A673 (cell line): ENCODE results near the gene YIPF3. TPM values are rescaled to one million over a fixed set of nuclear protein-coding genes. Genes with fewer than 3 reads are reported as not detected.

Experiments used
- BruUV-seq: library from RNA; stranded (reverse); fragments of 400-500 nt; replicated peaks from 2 replicates; lab custom pipeline; 2021; lab: Mats Ljungman, UMichigan
- CTCF ChIA-PET: fragments of 300-600 bp; sonication (Branson Sonifier 250); formaldehyde crosslinking; loops from one replicate; lab custom pipeline; 2022; ENCODE audit warnings: antibody characterized with exemption; lab: Charles Lee
- POLR2A ChIA-PET: fragments of 300-600 bp; sonication (Branson Sonifier 250); formaldehyde crosslinking; loops from one replicate; lab custom pipeline; 2022; ENCODE audit warnings: antibody characterized with exemption; ENCODE audit not compliant: low non-redundant PET; lab: Charles Lee
- DNase-seq: peaks from one replicate; pipeline ENCODE4 v3.0.0-alpha.2; 2015; ENCODE audit warnings: low spot score
- H3K27ac ChIP-seq: fragments of 200-600 bp; sonication (generic); 2 replicates; pipeline ENCODE4 v1.5.1; 2016; ENCODE audit warnings: mixed run types, low read depth, mild to moderate bottlenecking, mixed read lengths, antibody characterized with exemption, low read length; ENCODE audit not compliant: poor library complexity, severe bottlenecking
- H3K27me3 ChIP-seq: fragments of 200-600 bp; sonication (generic); replicated peaks from 2 replicates; pipeline ENCODE4 v1.6.1; 2017; ENCODE audit warnings: mixed run types, low read depth, mild to moderate bottlenecking, mixed read lengths, antibody characterized with exemption, low read length; ENCODE audit not compliant: insufficient read depth, poor library complexity
- H3K36me3 ChIP-seq: fragments of 200-600 bp; sonication (generic); 2 replicates; pipeline ENCODE4 v1.6.1; 2016; ENCODE audit warnings: mixed run types, mild to moderate bottlenecking, mixed read lengths, antibody characterized with exemption, low read length; ENCODE audit not compliant: insufficient read depth, poor library complexity, severe bottlenecking
- H3K4me1 ChIP-seq: fragments of 200-600 bp; sonication (generic); 2 replicates; pipeline ENCODE4 v1.6.1; 2017; ENCODE audit warnings: mixed run types, mild to moderate bottlenecking, mixed read lengths, antibody characterized with exemption, low read length; ENCODE audit not compliant: insufficient read depth, poor library complexity, severe bottlenecking
- H3K4me3 ChIP-seq: fragments of 200-600 bp; sonication (generic); 2 replicates; pipeline ENCODE4 v1.5.1; 2016; ENCODE audit warnings: low read depth, mixed run types, mild to moderate bottlenecking, mixed read lengths, low read length; ENCODE audit not compliant: poor library complexity, severe bottlenecking
- H3K9me3 ChIP-seq: fragments of 200-600 bp; sonication (generic); 2 replicates; pipeline ENCODE4 v1.6.1; 2016; ENCODE audit warnings: mixed run types, low read depth, mild to moderate bottlenecking, mixed read lengths, antibody characterized with exemption, low read length; ENCODE audit not compliant: poor library complexity, severe bottlenecking
- CTCF ChIP-seq: fragments of 300-800, 200-600 bp; sonication (generic); conservative IDR thresholded peaks from 2 replicates; pipeline ENCODE4 v1.5.1; 2017; ENCODE audit warnings: low read depth, mild to moderate bottlenecking, antibody characterized with exemption, low read length, moderate library complexity, mixed read lengths
- EZH2 ChIP-seq: fragments of 200-600 bp; sonication (generic); IDR thresholded peaks from 2 replicates; pipeline ENCODE4 v1.6.1; 2017; ENCODE audit warnings: borderline replicate concordance, low read depth, mild to moderate bottlenecking, mixed read lengths, antibody characterized with exemption, low read length; ENCODE audit not compliant: poor library complexity, severe bottlenecking
- intact Hi-C: fragments of 100-400 bp; cut with micrococcal nuclease; formaldehyde crosslinking; loops from one replicate; pipeline ENCODE4 v1.10.0; 2022; ENCODE audit not compliant: unreplicated experiment
- total RNA-seq: library from RNA; stranded (reverse); gene quantifications from 2 replicates; pipeline ENCODE4 v1.2.3, GENCODE V29; 2021

YIPF3 gene
- total RNA-seq, 1 experiment from 2014 or later, result 75.1 TPM

GRCh38 chr6:43475516-43475915 is 41.2 kb downstream of the YIPF3 start:
- H3K4me3 ChIP-seq, result no peak overlapping the region
- ChIA-PET CTCF (no interaction called here), POLR2A (no interaction called here)
- no TSS peak for BruUV-seq
- H3K9me3 ChIP-seq, result no peaks in the 10 kb centered on the region
- H3K27ac ChIP-seq, result no peak overlapping the region
- no peak for DNase-seq
- no peaks in the 10 kb centered on the region for H3K36me3 ChIP-seq
- TF ChIP-seq EZH2 (no peak), CTCF (no peak)
- H3K4me1 ChIP-seq, result peaks cover 27% of the 10 kb centered on the region
- H3K27me3 ChIP-seq, result no peaks in the 10 kb centered on the region
- intact Hi-C loops, result no loop called here

- Histone ChIP-seq H3K27ac (no peak overlapping the region), H3K4me3 (no peak overlapping the region), H3K4me1 (no peaks in the 10 kb centered on the region), H3K27me3 (no peaks in the 10 kb centered on the region), H3K9me3 (no peaks in the 10 kb centered on the region), H3K36me3 (no peaks in the 10 kb centered on the region)
- no peak for DNase-seq
- BruUV-seq, result no TSS peak
- intact Hi-C loops, result no loop called here
- ChIA-PET CTCF (no interaction called here), POLR2A (no interaction called here)
- TF ChIP-seq EZH2, result no peak
- TF ChIP-seq CTCF, result no peak
These were observed 44.2 kb downstream of the YIPF3 start for GRCh38 chr6:43472515-43472914.

GRCh38 chr6:43471399-43471798 is 45.3 kb downstream of the YIPF3 start:
- CTCF ChIA-PET, result no interaction called here
- BruUV-seq, result no TSS peak

More at GRCh38 chr6:43471399-43471798, 45.3 kb downstream of the YIPF3 start:
- Histone ChIP-seq H3K27me3 (no peaks in the 10 kb centered on the region), H3K4me3 (no peak overlapping the region), H3K9me3 (no peaks in the 10 kb centered on the region), H3K36me3 (no peaks in the 10 kb centered on the region), H3K27ac (no peak overlapping the region), H3K4me1 (no peaks in the 10 kb centered on the region)
- no peak for DNase-seq
- intact Hi-C loops, result no loop called here
- POLR2A ChIA-PET, result no interaction called here
- TF ChIP-seq CTCF (no peak), EZH2 (no peak)
